H1 (cell line): Measurements from ENCODE around the gene ZFPL1. TPM values are rescaled to one million over a fixed set of nuclear protein-coding genes. Genes with fewer than 3 reads are reported as not detected.

Source experiments
- CTCF ChIA-PET: fragments of 300-600 bp; sonication (Branson Sonifier 250); formaldehyde crosslinking; loops from one replicate; lab custom pipeline; 2021; ENCODE audit not compliant: partially characterized antibody; lab: Charles Lee
- POLR2A ChIA-PET: fragments of 300-600 bp; sonication (Branson Sonifier 250); formaldehyde crosslinking; loops from one replicate; lab custom pipeline; 2021; ENCODE audit warnings: inconsistent platforms; ENCODE audit not compliant: partially characterized antibody; lab: Charles Lee
- DNase-seq, 2 experiments: peaks; one replicate each; pipeline versions ENCODE4 v3.0.0 to v3.0.0-alpha.2; 2010 to 2022; ENCODE audit warnings: low spot score in 2 of 2, low read depth in 1 of 2, mixed read lengths in 1 of 2
- FAIRE-seq: peaks from 2 replicates; lab custom pipeline; 2011; peaks lifted over from hg19 to GRCh38; lab: Jason Lieb, UNC
- H2AFZ ChIP-seq: 2 replicates; pipeline ENCODE4 v1.8.1; 2012; ENCODE audit warnings: low read length, inconsistent platforms
- H2AK5ac ChIP-seq: 2 replicates; pipeline ENCODE4 v1.6.1; 2013; ENCODE audit warnings: low read depth, low read length
- H2BK120ac ChIP-seq: replicated peaks from 2 replicates; pipeline ENCODE3; 2013; ENCODE audit warnings: low read depth, low read length, inconsistent platforms
- H2BK12ac ChIP-seq: 2 replicates; pipeline ENCODE4 v1.6.1; 2013; ENCODE audit warnings: low read depth, low read length
- H2BK15ac ChIP-seq: 2 replicates; pipeline ENCODE4 v1.6.1; 2013; ENCODE audit warnings: low read length
- H2BK20ac ChIP-seq: 2 replicates; pipeline ENCODE4 v1.6.1; 2013; ENCODE audit warnings: low read length
- H2BK5ac ChIP-seq: 2 replicates; pipeline ENCODE4 v1.6.1; 2013; ENCODE audit warnings: low read depth, low read length
- H3K14ac ChIP-seq: 2 replicates; pipeline ENCODE4 v1.6.1; 2013; ENCODE audit warnings: inconsistent platforms; ENCODE audit not compliant: insufficient read length
- H3K18ac ChIP-seq: 2 replicates; pipeline ENCODE4 v1.6.1; 2013; ENCODE audit warnings: low read length; ENCODE audit errors: extremely low read depth
- H3K23ac ChIP-seq: 2 replicates; pipeline ENCODE4 v1.6.1; 2013; ENCODE audit warnings: inconsistent platforms; ENCODE audit not compliant: insufficient read length
- H3K23me2 ChIP-seq: 2 replicates; pipeline ENCODE4 v1.6.1; 2013; ENCODE audit warnings: low read depth, low read length
- H3K27ac ChIP-seq: 2 replicates; pipeline ENCODE4 v1.6.1; 2011; ENCODE audit warnings: low read depth, low read length, inconsistent platforms
- H3K27me3 ChIP-seq, 4 experiments: replicated peaks in 1 of 4; 1 replicate in 1 of 4; 2 replicates in 3 of 4; pipeline versions ENCODE4 v1.6.1 to v1.8.1; 2011 to 2013; ENCODE audit warnings: low read length in 3 of 4, mild to moderate bottlenecking in 3 of 4, inconsistent platforms in 2 of 4, mixed read lengths in 2 of 4, moderate library complexity in 1 of 4; ENCODE audit not compliant: control insufficient read depth in 3 of 4, insufficient read depth in 3 of 4; ENCODE audit errors: extremely low read depth in 1 of 4
- H3K36me3 ChIP-seq, 4 experiments: 2 replicates each; pipeline versions ENCODE4 v1.6.1 to v1.8.1; 2011 to 2013; ENCODE audit warnings: mild to moderate bottlenecking in 4 of 4, low read length in 3 of 4, moderate library complexity in 2 of 4, control low read depth in 1 of 4, inconsistent platforms in 1 of 4; ENCODE audit not compliant: insufficient read depth in 4 of 4, control insufficient read depth in 2 of 4
- H3K4ac ChIP-seq: replicated peaks from 2 replicates; pipeline ENCODE3; 2013; ENCODE audit warnings: low read length, low read depth, mixed read lengths, inconsistent platforms; ENCODE audit not compliant: insufficient read length
- H3K4me1 ChIP-seq, 4 experiments: replicated peaks in 1 of 4; 1 replicate in 1 of 4; 2 replicates in 3 of 4; pipeline versions ENCODE4 v1.6.1 to v1.8.1; 2011 to 2013; ENCODE audit warnings: low read length in 3 of 4, inconsistent platforms in 2 of 4, mixed read lengths in 1 of 4; ENCODE audit not compliant: insufficient read depth in 4 of 4, control insufficient read depth in 3 of 4
- H3K4me2 ChIP-seq, 2 experiments: 2 replicates each; pipeline versions ENCODE4 v1.6.1 to v1.8.1; 2011 to 2013; ENCODE audit warnings: low read depth in 2 of 2, low read length in 2 of 2, control low read depth in 1 of 2, inconsistent platforms in 1 of 2, mild to moderate bottlenecking in 1 of 2; ENCODE audit not compliant: insufficient read depth in 1 of 2
- H3K4me3 ChIP-seq, 4 experiments: fragments of 200-600, 300-600 bp in 1 of 4; sonication (generic), shearing (Covaris generic), sonication (Bioruptor Twin) in 1 of 4; 2 replicates each; pipeline versions ENCODE4 v1.5.1 to v1.8.1; 2011 to 2016; ENCODE audit warnings: low read length in 4 of 4, low read depth in 3 of 4, control low read depth in 2 of 4, inconsistent platforms in 2 of 4, mild to moderate bottlenecking in 2 of 4, mixed read lengths in 1 of 4, moderate library complexity in 1 of 4; ENCODE audit not compliant: insufficient read depth in 2 of 4; ENCODE audit errors: extremely low read depth in 1 of 4
- H3K56ac ChIP-seq: replicated peaks from 2 replicates; pipeline ENCODE3; 2013; ENCODE audit warnings: low read depth, mild to moderate bottlenecking, mixed read lengths, low read length, inconsistent platforms; ENCODE audit not compliant: insufficient read length
- H3K79me1 ChIP-seq: 2 replicates; pipeline ENCODE4 v1.6.1; 2013; ENCODE audit warnings: low read depth, low read length, control low read depth
- H3K79me2 ChIP-seq, 2 experiments: 2 replicates each; pipeline versions ENCODE4 v1.6.1 to v1.8.1; 2012 to 2013; ENCODE audit warnings: low read length in 2 of 2, mild to moderate bottlenecking in 2 of 2, inconsistent platforms in 1 of 2; ENCODE audit not compliant: insufficient read depth in 2 of 2, control insufficient read depth in 1 of 2
- H3K9ac ChIP-seq, 4 experiments: replicated peaks in 1 of 4; 1 replicate in 1 of 4; 2 replicates in 3 of 4; pipeline versions ENCODE4 v1.6.1 to v1.8.1; 2011 to 2013; ENCODE audit warnings: low read depth in 3 of 4, low read length in 3 of 4, control low read depth in 2 of 4, mild to moderate bottlenecking in 2 of 4, moderate library complexity in 2 of 4, inconsistent platforms in 1 of 4; ENCODE audit errors: extremely low read depth in 1 of 4
- H3K9me3 ChIP-seq, 2 experiments: 2 replicates each; pipeline versions ENCODE4 v1.6.1 to v1.8.1; 2012 to 2013; ENCODE audit warnings: mild to moderate bottlenecking in 2 of 2, moderate library complexity in 2 of 2, control low read depth in 1 of 2, inconsistent platforms in 1 of 2, low read depth in 1 of 2, low read length in 1 of 2, mixed read lengths in 1 of 2; ENCODE audit not compliant: insufficient read depth in 2 of 2
- H4K20me1 ChIP-seq, 2 experiments: replicated peaks in 1 of 2; 2 replicates each; pipeline versions ENCODE3 to v1.8.1; 2011 to 2013; ENCODE audit warnings: inconsistent platforms in 2 of 2, low read length in 2 of 2, mild to moderate bottlenecking in 1 of 2; ENCODE audit not compliant: insufficient read depth in 2 of 2, control insufficient read depth in 1 of 2
- H4K5ac ChIP-seq: 2 replicates; pipeline ENCODE4 v1.6.1; 2013; ENCODE audit warnings: low read length, low read depth, mixed read lengths, inconsistent platforms; ENCODE audit not compliant: insufficient read length
- H4K8ac ChIP-seq: 2 replicates; pipeline ENCODE4 v1.8.0; 2013; ENCODE audit warnings: mild to moderate bottlenecking, moderate library complexity, low read length, inconsistent platforms; ENCODE audit not compliant: insufficient read depth; ENCODE audit errors: extremely low read depth
- H4K91ac ChIP-seq: replicated peaks from 2 replicates; pipeline ENCODE3; 2013; ENCODE audit warnings: low read length, mixed read lengths, inconsistent platforms; ENCODE audit not compliant: insufficient read length
- CHD1 ChIP-seq: IDR thresholded peaks from 2 replicates; pipeline ENCODE4 v1.6.1; 2012; ENCODE audit warnings: low read depth, low read length, improper control_type of control experiment
- CTCF ChIP-seq, 3 experiments: IDR thresholded peaks; 1 replicate in 2 of 3; 2 replicates in 1 of 3; pipeline versions ENCODE4 v1.5.1 to v1.6.1; 2011; ENCODE audit warnings: low read length in 3 of 3, mild to moderate bottlenecking in 3 of 3, inconsistent platforms in 2 of 3, low read depth in 1 of 3, moderate library complexity in 1 of 3; ENCODE audit not compliant: insufficient read depth in 1 of 3; ENCODE audit errors: control extremely low read depth in 1 of 3
- EZH2 ChIP-seq: fragments of 200-600 bp; sonication (generic); IDR thresholded peaks from 2 replicates; pipeline ENCODE4 v1.7.1; 2012; ENCODE audit warnings: low read depth, mild to moderate bottlenecking, moderate library complexity, low read length, inconsistent platforms; ENCODE audit not compliant: severe bottlenecking
- HDAC2 ChIP-seq, 2 experiments: fragments of 300-600 bp in 1 of 2; sonication (generic) in 1 of 2; IDR thresholded peaks; 2 replicates each; pipeline ENCODE4 v1.6.1; 2011 to 2012; ENCODE audit warnings: low read depth in 2 of 2, low read length in 2 of 2, mild to moderate bottlenecking in 2 of 2, moderate library complexity in 2 of 2, borderline replicate concordance in 1 of 2, inconsistent platforms in 1 of 2
- SAP30 ChIP-seq: fragments of 300-600 bp; sonication (generic); IDR thresholded peaks from 2 replicates; pipeline ENCODE4 v1.7.1; 2012; ENCODE audit warnings: low read length, moderate library complexity, mild to moderate bottlenecking, inconsistent platforms; ENCODE audit not compliant: insufficient read depth, insufficient replicate concordance
- SIX5 ChIP-seq: IDR thresholded peaks from 2 replicates; pipeline ENCODE4 v1.6.1; 2011; ENCODE audit warnings: mild to moderate bottlenecking, low read depth, low read length
- TAF1 ChIP-seq: IDR thresholded peaks from 2 replicates; pipeline ENCODE4 v1.6.1; 2011; ENCODE audit warnings: mild to moderate bottlenecking, low read depth, low read length
- TCF12 ChIP-seq: IDR thresholded peaks from 2 replicates; pipeline ENCODE4 v1.6.1; 2011; ENCODE audit warnings: low read depth, mild to moderate bottlenecking, low read length
- USF2 ChIP-seq: IDR thresholded peaks from 2 replicates; pipeline ENCODE4 v1.6.1; 2011; ENCODE audit warnings: low read length, improper control_type of control experiment
- WGBS, 2 experiments: shearing (Covaris generic) in 1 of 2; methylation state at CpG; one replicate each; pipeline versions ENCODE4 v1.1.6 to v1.1.7; 2013 to 2015; ENCODE audit warnings: low lambda C conversion rate in 2 of 2, mixed read lengths in 2 of 2, inconsistent platforms in 1 of 2, low coverage in 1 of 2, missing lambda C conversion rate in 1 of 2; ENCODE audit not compliant: insufficient replicate concordance in 2 of 2, insufficient coverage in 1 of 2, insufficient read length in 1 of 2; ENCODE audit errors: extremely low coverage in 1 of 2, missing lambda C conversion rate in 1 of 2; 5-methylcytosine and 5-hydroxymethylcytosine counted together
- polyA plus RNA-seq, 7 experiments: library from polyadenylated mRNA; depleted of rRNA in 3 of 7; stranded (reverse) in 5 of 7; unstranded in 2 of 7; fragments of >200 nt in 5 of 7; fragments of 200-250 nt in 2 of 7; gene quantifications; 1 replicate in 5 of 7; 2 replicates in 1 of 7; 4 replicates in 1 of 7; pipeline versions ENCODE4 v1.2.1 to v1.2.3, GENCODE V29; 2011 to 2013; ENCODE audit warnings: missing spikeins in 2 of 7, mixed read lengths in 2 of 7
- total RNA-seq: library from RNA; stranded (reverse); fragmentation: NEBNext Ultra II Directional; extraction: Animal tissue kit (Norgen Biotek cat#: 25700); gene quantifications from 2 replicates; pipeline ENCODE4 v1.2.1, GENCODE V29; 2021

ZFPL1 gene
- total and polyA plus RNA-seq, 2 of the 8 experiments (the other 6 are each of a cell fraction or from before 2014, with no cell fraction given), result 21.5 to 76.8 TPM

GRCh38 chr11:65042891-65043290 is 41.1 kb upstream of the ZFPL1 start:
- CTCF ChIA-PET, result interaction anchor here (0.6 to 1.6 kb wide), 5 partner anchors 10 to 127 kb away, joined by 3 to 5 read pairs (median 3); no protein-coding TSS in a partner anchor

More at GRCh38 chr11:65042891-65043290, 41.1 kb upstream of the ZFPL1 start:
- H3K23ac ChIP-seq, result no peak overlapping the region
- no peak for FAIRE-seq
- H3K27ac ChIP-seq, result no peak overlapping the region
- H3K27me3 ChIP-seq, result peaks cover 0 to 1% (median under 1%) of the 10 kb centered on the region in 4 experiments; a peak in 2 of 7 replicates
- no peaks in the 10 kb centered on the region; the same call in 1 of the 2 replicates for H3K23me2 ChIP-seq
- POLR2A ChIA-PET, result interaction anchor here (0.8 to 3.5 kb wide), 8 partner anchors 11 to 75 kb away, joined by 3 to 9 read pairs (median 3); partner anchors contain the start of genes ARL2 and ZNHIT2
- H2BK20ac ChIP-seq, result no peak overlapping the region
- no peak for TF ChIP-seq TAF1
- TF ChIP-seq HDAC2 (IDR thresholded peaks at IDR 0.05; ENCODE audit: borderline replicate concordance in 1 of 2, low read depth in 2 of 2, low read length in 2 of 2), result no peak
- no peak for TF ChIP-seq SIX5
- TF ChIP-seq USF2, result no peak
- TF ChIP-seq CHD1, result no peak
- TF ChIP-seq SAP30, result no peak
- TF ChIP-seq TCF12, result no peak
- TF ChIP-seq EZH2, result no peak
- no peak for TF ChIP-seq CTCF (IDR thresholded peaks at IDR 0.05; ENCODE audit: control extremely low read depth in 1 of 3, insufficient read depth in 1 of 3, low read depth in 1 of 3, low read length in 3 of 3)
- no peaks in the 10 kb centered on the region for H3K9me3 ChIP-seq
- 90% methylated on average over 6 of the region's 6 CpGs; no CpG with 5 or more reads in 1 of the 2 experiments for WGBS, 2 experiments
- peak overlapping the region in 1 of 2 experiments; percentile 63; a peak in 1 of 4 replicates for H3K4me2 ChIP-seq
- no peak overlapping the region for H3K18ac ChIP-seq
- H3K9ac ChIP-seq, result no peak overlapping the region; a peak in 1 of 7 replicates
- H2AK5ac ChIP-seq, result no peak overlapping the region
- H3K4me3 ChIP-seq, result no peak overlapping the region
- H3K56ac ChIP-seq, result no peak overlapping the region
- no peak overlapping the region for H2BK15ac ChIP-seq
- H4K5ac ChIP-seq, result no peak overlapping the region
- DNase-seq, result no peak
- peaks cover 11 to 13% of the 10 kb centered on the region in 2 experiments for H4K20me1 ChIP-seq
- H4K8ac ChIP-seq, result no peak overlapping the region
- H2BK5ac ChIP-seq, result no peak overlapping the region
- no peak overlapping the region for H4K91ac ChIP-seq
- no peak overlapping the region for H2AFZ ChIP-seq
- no peak overlapping the region for H3K14ac ChIP-seq
- peaks cover 0 to 16% of the 10 kb centered on the region in 2 experiments; a peak in 2 of 4 replicates for H3K79me2 ChIP-seq
- H3K36me3 ChIP-seq, result peaks cover 3 to 12% (median 6%) of the 10 kb centered on the region in 4 experiments; a peak in 4 of 8 replicates
- no peak overlapping the region for H3K4ac ChIP-seq
- H2BK120ac ChIP-seq, result no peak overlapping the region
- H2BK12ac ChIP-seq, result no peak overlapping the region
- peaks cover 0 to 5% (median 2%) of the 10 kb centered on the region in 4 experiments; a peak in 5 of 7 replicates for H3K4me1 ChIP-seq
- peaks cover 2% of the 10 kb centered on the region for H3K79me1 ChIP-seq
